Measurements from ENCODE around the gene MMRN1.

MMRN1 gene

DNA sequence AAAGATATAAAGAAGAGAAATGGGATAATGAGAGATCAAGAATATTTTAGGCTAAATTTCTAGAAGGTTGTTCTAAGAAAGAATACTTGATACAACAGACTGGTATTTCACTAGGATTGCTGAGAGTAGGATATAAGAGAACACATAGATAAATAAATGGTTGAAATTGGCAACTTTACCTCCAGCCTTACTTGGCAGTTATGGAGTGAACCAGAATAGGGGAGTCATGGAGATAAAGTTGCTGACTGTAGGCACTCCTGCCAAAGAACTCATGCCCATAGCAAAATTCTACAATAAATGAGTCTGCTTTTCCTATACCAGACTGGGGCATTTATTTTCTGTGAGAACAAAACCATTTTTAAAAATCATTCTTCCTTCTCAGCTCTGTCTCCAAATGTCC, 26.4 kb upstream of the MMRN1 start:
- no peak overlapping the region for H3K4me3 ChIP-seq (replicated peaks; ENCODE audit: low read depth, low read length)
- TF ChIP-seq, protein P1, sequence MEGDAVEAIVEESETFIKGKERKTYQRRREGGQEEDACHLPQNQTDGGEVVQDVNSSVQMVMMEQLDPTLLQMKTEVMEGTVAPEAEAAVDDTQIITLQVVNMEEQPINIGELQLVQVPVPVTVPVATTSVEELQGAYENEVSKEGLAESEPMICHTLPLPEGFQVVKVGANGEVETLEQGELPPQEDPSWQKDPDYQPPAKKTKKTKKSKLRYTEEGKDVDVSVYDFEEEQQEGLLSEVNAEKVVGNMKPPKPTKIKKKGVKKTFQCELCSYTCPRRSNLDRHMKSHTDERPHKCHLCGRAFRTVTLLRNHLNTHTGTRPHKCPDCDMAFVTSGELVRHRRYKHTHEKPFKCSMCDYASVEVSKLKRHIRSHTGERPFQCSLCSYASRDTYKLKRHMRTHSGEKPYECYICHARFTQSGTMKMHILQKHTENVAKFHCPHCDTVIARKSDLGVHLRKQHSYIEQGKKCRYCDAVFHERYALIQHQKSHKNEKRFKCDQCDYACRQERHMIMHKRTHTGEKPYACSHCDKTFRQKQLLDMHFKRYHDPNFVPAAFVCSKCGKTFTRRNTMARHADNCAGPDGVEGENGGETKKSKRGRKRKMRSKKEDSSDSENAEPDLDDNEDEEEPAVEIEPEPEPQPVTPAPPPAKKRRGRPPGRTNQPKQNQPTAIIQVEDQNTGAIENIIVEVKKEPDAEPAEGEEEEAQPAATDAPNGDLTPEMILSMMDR (IDR thresholded peaks at IDR 0.05; ENCODE audit: low read length, missing control alignments), result no peak
- DNase-seq (ENCODE audit: low read depth), result peak; percentile 2

DNA sequence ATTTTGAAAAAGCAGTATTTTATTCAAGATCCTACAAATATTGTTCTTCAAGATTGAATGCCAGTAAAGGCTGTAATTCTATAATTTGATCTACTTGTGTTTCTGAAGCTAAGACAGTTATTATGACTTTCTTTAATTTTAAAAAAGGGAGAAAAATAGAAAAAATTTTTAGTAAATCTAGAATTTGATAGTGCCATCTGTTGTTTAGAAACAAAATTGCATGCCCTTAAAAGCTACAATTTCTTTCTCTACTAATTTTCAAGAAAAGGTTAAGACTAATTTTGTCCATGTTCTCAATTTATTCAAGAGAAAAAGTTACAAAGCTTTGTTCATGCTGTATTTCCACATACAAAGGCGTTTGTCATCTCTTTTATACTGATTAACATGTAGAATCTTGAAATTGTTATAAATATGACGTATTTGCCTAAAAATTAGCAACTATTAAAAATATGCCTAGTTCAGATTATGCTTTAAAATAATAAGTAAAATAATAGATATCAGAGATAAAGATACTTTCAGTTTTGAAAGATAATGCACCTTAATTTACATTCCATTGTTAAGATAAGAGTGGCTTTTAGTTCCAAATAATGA, 25.6 kb upstream of the MMRN1 start:
- peak; percentile 44 for DNase-seq (ENCODE audit: low read depth)
- no peak overlapping the region for H3K4me3 ChIP-seq (replicated peaks; ENCODE audit: low read depth, low read length)
- TF ChIP-seq, protein P1 (IDR thresholded peaks at IDR 0.05; ENCODE audit: low read length, missing control alignments), result peak; percentile 52

DNA sequence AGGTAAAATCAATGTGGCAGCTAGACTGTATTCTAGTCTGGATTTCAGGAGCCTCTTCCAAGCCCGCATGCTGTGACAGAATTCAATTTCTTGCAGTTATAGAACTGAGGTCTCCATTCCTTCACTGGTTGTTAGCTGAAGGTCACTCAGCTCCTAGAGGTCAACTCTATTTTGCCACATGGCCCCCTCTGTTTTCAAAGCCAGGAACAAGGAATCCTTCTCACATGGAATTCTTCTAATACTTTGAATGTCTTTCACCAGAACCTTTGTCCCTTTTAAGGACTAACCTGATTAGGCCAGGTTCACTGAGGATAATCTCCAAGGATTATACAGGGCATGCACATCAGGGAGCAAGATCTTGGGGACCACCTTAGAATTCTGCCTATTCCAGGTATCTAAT, 23.4 kb upstream of the MMRN1 start:
- TF ChIP-seq, protein P1 (IDR thresholded peaks at IDR 0.05; ENCODE audit: low read length, missing control alignments), result no peak
- H3K4me3 ChIP-seq (replicated peaks; ENCODE audit: low read depth, low read length), result no peak overlapping the region

DNA sequence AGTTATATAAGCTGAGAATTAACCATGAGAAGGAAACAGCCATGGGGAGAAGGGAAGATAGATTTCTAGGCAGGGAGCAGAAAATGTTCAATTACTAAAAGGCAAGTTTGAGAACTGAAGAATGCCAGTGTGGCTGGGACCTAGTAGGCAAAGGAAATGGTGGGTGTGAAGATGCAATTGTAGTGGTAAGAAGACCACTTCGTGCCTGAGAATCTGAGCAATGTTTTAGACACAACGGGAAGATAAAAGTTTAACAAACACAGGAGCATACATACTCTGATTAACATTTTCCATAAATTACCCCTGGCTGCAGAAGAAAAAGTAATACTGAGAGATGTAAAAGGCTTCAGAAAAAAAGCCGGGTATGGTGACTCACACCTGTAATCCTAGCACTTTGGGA, 18.1 kb upstream of the MMRN1 start:
- TF ChIP-seq, protein P1 (IDR thresholded peaks at IDR 0.05; ENCODE audit: low read length, missing control alignments), result no peak
- H3K4me3 ChIP-seq (replicated peaks; ENCODE audit: low read depth, low read length), result no peak overlapping the region
- no peak for DNase-seq (ENCODE audit: low read depth)

More for the DNA sequence above, 23.4 kb upstream of the MMRN1 start:
- DNase-seq (ENCODE audit: low read depth), result no peak

DNA sequence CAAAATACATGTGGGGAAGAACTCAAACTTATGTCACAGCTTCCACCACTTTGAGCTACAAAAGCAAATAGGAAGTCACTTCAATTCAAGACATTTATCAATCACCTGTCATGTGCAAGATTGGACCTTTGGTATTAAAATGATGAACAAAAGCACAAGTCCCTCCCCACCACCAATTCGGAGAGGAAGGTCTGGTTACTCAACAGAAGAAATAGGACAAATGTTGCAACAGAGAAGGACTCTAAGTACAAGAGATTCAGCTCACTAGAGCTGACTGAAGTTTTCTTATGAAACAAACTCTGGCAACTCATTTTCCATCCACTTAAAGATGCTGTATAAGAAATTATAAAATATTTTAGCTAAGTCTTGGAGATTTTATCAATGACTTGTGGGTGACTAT, 16.0 kb upstream of the MMRN1 start:
- H3K4me3 ChIP-seq (replicated peaks; ENCODE audit: low read depth, low read length), result no peak overlapping the region
- DNase-seq (ENCODE audit: low read depth), result peak; percentile 11
- TF ChIP-seq, protein P1 (IDR thresholded peaks at IDR 0.05; ENCODE audit: low read length, missing control alignments), result no peak

DNA sequence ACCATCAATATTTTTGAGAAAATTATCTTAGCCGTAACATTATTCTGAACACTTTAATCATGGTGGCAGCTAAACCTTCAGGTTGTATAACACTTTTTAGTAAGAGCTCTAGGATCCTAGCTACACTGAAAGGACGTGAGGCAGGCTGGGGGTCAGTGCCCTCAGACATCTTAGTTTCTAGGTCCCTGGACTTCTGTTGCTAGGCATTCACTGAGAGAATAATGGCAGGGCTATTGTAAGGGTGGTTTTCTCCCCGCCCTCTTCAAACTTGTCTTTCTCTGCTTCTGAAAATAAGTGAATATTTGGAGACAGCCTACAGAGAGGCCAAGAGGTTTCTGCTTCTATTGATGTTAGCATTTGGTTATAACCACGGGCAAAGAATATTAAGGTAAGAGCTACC, 15.4 kb upstream of the MMRN1 start:
- TF ChIP-seq, protein P1 (IDR thresholded peaks at IDR 0.05; ENCODE audit: low read length, missing control alignments), result no peak
- no peak overlapping the region for H3K4me3 ChIP-seq (replicated peaks; ENCODE audit: low read depth, low read length)

DNA sequence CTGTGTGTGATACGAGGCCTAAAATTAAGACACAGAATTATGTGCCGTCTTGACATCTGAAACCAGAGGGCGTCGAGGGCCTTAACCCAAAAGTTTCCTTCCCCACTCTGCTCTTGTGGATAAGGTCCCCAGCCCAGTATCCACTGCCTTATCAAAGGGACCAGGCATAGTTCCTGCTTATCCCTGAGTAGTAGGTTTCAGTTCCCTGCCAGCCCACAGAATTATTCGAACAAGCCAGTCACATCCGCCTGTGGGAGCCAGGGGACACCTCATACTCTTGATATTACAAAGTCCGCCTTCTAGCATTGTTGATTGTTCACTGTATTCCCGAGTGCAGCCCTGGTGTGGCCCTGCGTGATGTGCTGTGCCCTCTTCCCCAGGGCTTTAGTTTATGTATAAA, 5.4 kb upstream of the MMRN1 start:
- peak; percentile 1 for DNase-seq (ENCODE audit: low read depth)
- H3K4me3 ChIP-seq (replicated peaks; ENCODE audit: low read depth, low read length), result no peak overlapping the region
- TF ChIP-seq, protein P1 (IDR thresholded peaks at IDR 0.05; ENCODE audit: low read length, missing control alignments), result no peak

More for the DNA sequence above, 15.4 kb upstream of the MMRN1 start:
- DNase-seq (ENCODE audit: low read depth), result no peak
